HL-60 (cell line): ENCODE data around the gene OR2C3.

ENCODE experiments used
- DNase-seq, 2 experiments: peaks; one replicate each; pipeline ENCODE4 v3.0.0-alpha.2; 2010 to 2020; ENCODE audit warnings: low read depth in 1 of 2, low spot score in 1 of 2
- H3K27ac ChIP-seq: fragments of 250-450 bp; sonication (Bioruptor Pico); replicated peaks from 2 replicates; pipeline ENCODE4 v1.5.1; 2020; ENCODE audit warnings: mild to moderate bottlenecking, moderate library complexity
- H3K27me3 ChIP-seq: fragments of 250-450 bp; sonication (Bioruptor Pico); 2 replicates; pipeline ENCODE4 v1.5.1; 2021; ENCODE audit warnings: mild to moderate bottlenecking, moderate library complexity; ENCODE audit not compliant: insufficient read depth, poor library complexity, severe bottlenecking
- H3K4me3 ChIP-seq: replicated peaks from 2 replicates; pipeline ENCODE4 v1.5.1; 2011; ENCODE audit warnings: mild to moderate bottlenecking, control low read depth, low read length; ENCODE audit not compliant: insufficient read depth
- GABPA ChIP-seq: IDR thresholded peaks from 2 replicates; pipeline ENCODE4 v1.6.1; 2012; ENCODE audit warnings: low read depth
- POLR2AphosphoS5 ChIP-seq: IDR thresholded peaks from 2 replicates; pipeline ENCODE4 v1.6.1; 2012; ENCODE audit warnings: low read depth
- SPI1 ChIP-seq: IDR thresholded peaks from 2 replicates; pipeline ENCODE4 v1.6.1; 2012; ENCODE audit warnings: low read depth, mild to moderate bottlenecking, borderline replicate concordance
- TF ChIP-seq, protein P1 (sequence below): IDR thresholded peaks from one replicate; pipeline ENCODE4 v1.5.1; 2011; ENCODE audit warnings: low read length, control low read depth, inconsistent platforms; ENCODE audit not compliant: insufficient read depth
- TF ChIP-seq, protein P2 (sequence below): IDR thresholded peaks from 2 replicates; pipeline ENCODE4 v1.6.1; 2012; ENCODE audit warnings: low read depth; ENCODE audit not compliant: insufficient replicate concordance

Gene OR2C3

DNA sequence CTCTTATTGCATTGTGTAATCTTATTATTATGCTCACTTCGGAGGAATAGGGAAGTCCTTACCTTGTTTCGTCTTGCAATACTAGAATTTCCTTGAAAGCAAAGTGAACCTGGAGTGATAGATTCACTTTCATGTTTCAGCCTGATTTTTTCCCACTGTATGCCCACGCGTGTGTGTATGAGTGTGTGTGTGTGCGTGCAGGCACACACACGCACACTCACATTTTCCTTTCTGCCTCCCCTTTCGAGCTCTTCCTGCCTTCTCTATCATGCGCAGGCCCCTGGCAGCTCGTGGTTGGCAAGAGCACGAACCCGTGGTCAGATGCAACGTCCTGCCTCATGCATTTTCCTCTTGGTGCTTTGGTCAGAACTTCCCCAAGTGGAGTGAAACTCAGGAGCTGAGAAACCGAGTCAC, 12.5 kb upstream of the OR2C3 start, which contains the start of gene GCSAML:
GCSAML (plus strand) TSS at position 366 of the 414 bp plus-strand sequence. CDS start 58 bp downstream, outside the sequence.
- TF ChIP-seq GABPA (no peak), SPI1 (peak; percentile 73)
- no peak within 1 kb of the TSS for H3K27ac ChIP-seq
- H3K4me3 ChIP-seq = no peak within 1 kb of the TSS
- H3K27me3 ChIP-seq = no peaks in the 10 kb centered on the region
- peak in 1 of 2 experiments; percentile 13 for DNase-seq

DNA sequence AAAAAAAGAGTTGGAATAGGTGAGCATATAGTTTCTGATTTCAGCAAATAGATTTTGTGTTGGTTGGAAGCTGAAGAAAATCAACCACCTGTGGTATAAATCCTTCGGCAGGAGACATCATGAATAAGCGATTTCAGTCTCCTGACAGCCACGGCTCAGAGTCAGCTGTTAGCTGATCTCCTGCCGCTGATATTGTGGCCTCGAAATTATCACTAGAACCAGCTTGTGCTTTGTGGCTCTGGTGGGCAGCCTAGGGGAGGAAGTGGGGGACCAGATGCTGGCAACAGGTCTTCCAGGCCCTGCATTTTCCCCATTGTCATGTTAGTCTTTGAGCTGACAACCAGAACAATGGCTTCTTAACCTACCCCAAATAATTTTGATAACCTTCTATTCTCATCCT, 11.9 kb upstream of the OR2C3 start:
- TF ChIP-seq POLR2AphosphoS5 = peak; percentile 56; the same call in 1 of the 2 replicates
- TF ChIP-seq, protein P1, sequence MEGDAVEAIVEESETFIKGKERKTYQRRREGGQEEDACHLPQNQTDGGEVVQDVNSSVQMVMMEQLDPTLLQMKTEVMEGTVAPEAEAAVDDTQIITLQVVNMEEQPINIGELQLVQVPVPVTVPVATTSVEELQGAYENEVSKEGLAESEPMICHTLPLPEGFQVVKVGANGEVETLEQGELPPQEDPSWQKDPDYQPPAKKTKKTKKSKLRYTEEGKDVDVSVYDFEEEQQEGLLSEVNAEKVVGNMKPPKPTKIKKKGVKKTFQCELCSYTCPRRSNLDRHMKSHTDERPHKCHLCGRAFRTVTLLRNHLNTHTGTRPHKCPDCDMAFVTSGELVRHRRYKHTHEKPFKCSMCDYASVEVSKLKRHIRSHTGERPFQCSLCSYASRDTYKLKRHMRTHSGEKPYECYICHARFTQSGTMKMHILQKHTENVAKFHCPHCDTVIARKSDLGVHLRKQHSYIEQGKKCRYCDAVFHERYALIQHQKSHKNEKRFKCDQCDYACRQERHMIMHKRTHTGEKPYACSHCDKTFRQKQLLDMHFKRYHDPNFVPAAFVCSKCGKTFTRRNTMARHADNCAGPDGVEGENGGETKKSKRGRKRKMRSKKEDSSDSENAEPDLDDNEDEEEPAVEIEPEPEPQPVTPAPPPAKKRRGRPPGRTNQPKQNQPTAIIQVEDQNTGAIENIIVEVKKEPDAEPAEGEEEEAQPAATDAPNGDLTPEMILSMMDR = no peak
- H3K27me3 ChIP-seq = no peaks in the 10 kb centered on the region
- no peak overlapping the region for H3K27ac ChIP-seq
- no peak overlapping the region for H3K4me3 ChIP-seq
- DNase-seq = peak in 1 of 2 experiments; percentile 31

DNA sequence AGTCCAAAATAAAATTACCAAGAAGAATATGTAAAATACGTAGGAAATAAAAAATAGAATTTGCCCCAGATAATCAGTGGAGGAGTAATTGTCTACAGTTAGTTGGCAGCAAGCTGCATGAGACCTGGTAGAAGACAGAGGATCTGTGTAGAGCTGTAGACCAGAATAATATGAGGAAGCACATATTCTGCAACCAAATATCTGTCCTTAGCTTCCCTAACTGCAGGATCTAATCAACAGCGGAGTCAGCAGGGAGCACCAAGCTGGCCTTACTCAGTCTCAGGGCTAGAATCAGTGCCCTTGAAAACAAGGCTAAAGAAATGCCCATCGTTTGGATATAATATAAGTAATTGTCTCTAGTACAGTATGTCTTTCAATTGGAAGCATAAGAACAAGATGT, 6.6 kb upstream of the OR2C3 start:
- H3K4me3 ChIP-seq = no peak overlapping the region
- TF ChIP-seq SPI1 = no peak
- TF ChIP-seq POLR2AphosphoS5 = no peak
- TF ChIP-seq GABPA = no peak
- no peaks in the 10 kb centered on the region for H3K27me3 ChIP-seq
- DNase-seq = no peak
- no peak overlapping the region for H3K27ac ChIP-seq

DNA sequence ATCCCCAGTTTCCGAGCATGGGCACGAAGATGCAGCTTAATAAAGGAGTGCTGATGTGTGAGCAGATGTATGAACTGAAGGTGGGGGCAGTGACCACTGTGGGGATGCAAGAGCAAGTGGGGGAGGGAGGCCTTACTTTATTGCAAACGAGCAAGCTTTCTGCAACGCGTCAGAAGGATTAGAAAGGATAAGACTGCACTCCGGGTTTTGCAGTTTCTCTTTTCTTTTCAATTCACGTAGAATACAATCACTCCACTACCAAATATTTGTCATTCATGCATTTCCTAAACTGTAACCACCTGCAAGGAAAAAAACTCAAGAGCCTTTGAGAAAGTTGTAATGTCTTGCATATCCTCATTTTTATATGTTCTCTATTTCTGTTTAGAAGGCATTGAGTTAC, 4.3 kb upstream of the OR2C3 start:
- no peak overlapping the region for H3K4me3 ChIP-seq

DNA sequence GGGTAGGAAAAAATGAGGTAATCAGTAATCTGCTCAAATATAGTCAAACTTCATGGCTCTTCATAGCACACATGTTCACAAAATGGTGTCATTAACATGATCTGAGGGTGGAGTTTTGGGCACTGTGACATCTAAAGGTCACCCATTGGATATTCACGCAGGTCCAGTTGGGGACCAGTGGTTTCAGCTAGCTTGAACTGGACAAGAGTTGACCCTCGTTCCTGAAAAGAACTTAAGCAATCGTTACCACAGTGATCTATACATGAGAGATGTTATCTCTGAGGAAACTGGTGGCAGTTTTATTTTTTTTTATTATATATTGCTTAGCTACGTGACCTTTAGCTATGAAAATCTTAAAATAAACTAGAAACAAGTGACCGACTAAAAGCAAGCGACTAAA, 3.0 kb upstream of the OR2C3 start:
- no peak overlapping the region for H3K4me3 ChIP-seq
- no peak for DNase-seq
- no peaks in the 10 kb centered on the region for H3K27me3 ChIP-seq
- no peak for TF ChIP-seq SPI1
- no peak overlapping the region for H3K27ac ChIP-seq

More for the DNA sequence above, 4.3 kb upstream of the OR2C3 start:
- no peaks in the 10 kb centered on the region for H3K27me3 ChIP-seq
- TF ChIP-seq, protein P1 = no peak
- TF ChIP-seq, protein P2, sequence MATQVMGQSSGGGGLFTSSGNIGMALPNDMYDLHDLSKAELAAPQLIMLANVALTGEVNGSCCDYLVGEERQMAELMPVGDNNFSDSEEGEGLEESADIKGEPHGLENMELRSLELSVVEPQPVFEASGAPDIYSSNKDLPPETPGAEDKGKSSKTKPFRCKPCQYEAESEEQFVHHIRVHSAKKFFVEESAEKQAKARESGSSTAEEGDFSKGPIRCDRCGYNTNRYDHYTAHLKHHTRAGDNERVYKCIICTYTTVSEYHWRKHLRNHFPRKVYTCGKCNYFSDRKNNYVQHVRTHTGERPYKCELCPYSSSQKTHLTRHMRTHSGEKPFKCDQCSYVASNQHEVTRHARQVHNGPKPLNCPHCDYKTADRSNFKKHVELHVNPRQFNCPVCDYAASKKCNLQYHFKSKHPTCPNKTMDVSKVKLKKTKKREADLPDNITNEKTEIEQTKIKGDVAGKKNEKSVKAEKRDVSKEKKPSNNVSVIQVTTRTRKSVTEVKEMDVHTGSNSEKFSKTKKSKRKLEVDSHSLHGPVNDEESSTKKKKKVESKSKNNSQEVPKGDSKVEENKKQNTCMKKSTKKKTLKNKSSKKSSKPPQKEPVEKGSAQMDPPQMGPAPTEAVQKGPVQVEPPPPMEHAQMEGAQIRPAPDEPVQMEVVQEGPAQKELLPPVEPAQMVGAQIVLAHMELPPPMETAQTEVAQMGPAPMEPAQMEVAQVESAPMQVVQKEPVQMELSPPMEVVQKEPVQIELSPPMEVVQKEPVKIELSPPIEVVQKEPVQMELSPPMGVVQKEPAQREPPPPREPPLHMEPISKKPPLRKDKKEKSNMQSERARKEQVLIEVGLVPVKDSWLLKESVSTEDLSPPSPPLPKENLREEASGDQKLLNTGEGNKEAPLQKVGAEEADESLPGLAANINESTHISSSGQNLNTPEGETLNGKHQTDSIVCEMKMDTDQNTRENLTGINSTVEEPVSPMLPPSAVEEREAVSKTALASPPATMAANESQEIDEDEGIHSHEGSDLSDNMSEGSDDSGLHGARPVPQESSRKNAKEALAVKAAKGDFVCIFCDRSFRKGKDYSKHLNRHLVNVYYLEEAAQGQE = no peak
- no peak for TF ChIP-seq POLR2AphosphoS5
- no peak for DNase-seq
- H3K27ac ChIP-seq = no peak overlapping the region

DNA sequence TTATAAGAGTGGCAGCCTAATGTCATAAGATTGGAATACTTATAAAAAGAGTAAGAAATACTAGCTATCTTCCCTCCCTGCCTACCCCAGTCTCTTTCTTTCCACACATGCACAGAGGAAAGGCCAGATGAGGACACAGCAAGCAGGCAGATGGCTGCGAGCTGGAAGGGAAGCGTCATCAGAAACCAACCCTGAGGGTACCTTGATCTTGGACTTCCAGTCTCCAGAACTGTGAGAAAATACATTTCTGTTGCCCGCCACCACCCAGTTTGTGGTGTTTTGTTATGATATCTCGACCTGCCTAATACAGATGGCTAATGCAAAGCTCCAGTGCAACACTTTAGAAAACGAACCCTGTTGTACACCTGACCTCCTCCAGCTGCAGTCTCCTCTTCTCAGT, 2.3 kb upstream of the OR2C3 start:
- H3K27me3 ChIP-seq = no peaks in the 10 kb centered on the region
- H3K27ac ChIP-seq = no peak overlapping the region
- TF ChIP-seq GABPA (no peak), POLR2AphosphoS5 (no peak), SPI1 (no peak)
- TF ChIP-seq, protein P2 = no peak
- TF ChIP-seq, protein P1 = no peak
- DNase-seq = no peak
- no peak overlapping the region for H3K4me3 ChIP-seq
